GM12878 (cell line): ENCODE results near the gene SLC2A9. TPM values are rescaled to one million over a fixed set of nuclear protein-coding genes. Genes with fewer than 3 reads are reported as not detected.

Experiments used
- BCL11A ChIP-seq: IDR thresholded peaks from 2 replicates; pipeline ENCODE4 v1.6.1; 2011; ENCODE audit warnings: low read depth, low read length
- CHD1 ChIP-seq: IDR thresholded peaks from 2 replicates; pipeline ENCODE4 v1.6.1; 2012; ENCODE audit warnings: low read depth, low read length, improper control_type of control experiment
- CHD4 ChIP-seq: fragments of 200-600 bp; sonication (generic); IDR thresholded peaks from 2 replicates; pipeline ENCODE4 v1.6.1; 2016; ENCODE audit warnings: mild to moderate bottlenecking
- ESRRA ChIP-seq: IDR thresholded peaks from 2 replicates; pipeline ENCODE4 v1.6.1; 2012; ENCODE audit warnings: mild to moderate bottlenecking, low read length, improper control_type of control experiment
- ETV6 ChIP-seq, 2 experiments: fragments of 450-650 bp in 1 of 2; IDR thresholded peaks in 1 of 2; conservative IDR thresholded peaks in 1 of 2; 2 replicates each; pipeline ENCODE4 v1.6.1; 2014; ENCODE audit warnings: antibody characterized with exemption in 1 of 2, borderline replicate concordance in 1 of 2, low read depth in 1 of 2, mild to moderate bottlenecking in 1 of 2, moderate library complexity in 1 of 2
- HCFC1 ChIP-seq: fragments of 150-350 bp; IDR thresholded peaks from 2 replicates; pipeline ENCODE4 v1.6.1; 2014; ENCODE audit warnings: low read length
- KAT2A ChIP-seq: conservative IDR thresholded peaks from 2 replicates; pipeline ENCODE4 v1.6.1; 2011; ENCODE audit warnings: low read depth, low read length; ENCODE audit not compliant: control insufficient read depth
- MLLT1 ChIP-seq: fragments of 450-650 bp; IDR thresholded peaks from 2 replicates; pipeline ENCODE4 v1.6.1; 2016; ENCODE audit warnings: mild to moderate bottlenecking
- MTA2 ChIP-seq: fragments of 450-650 bp; IDR thresholded peaks from 2 replicates; pipeline ENCODE4 v1.6.1; 2016; ENCODE audit warnings: low read depth, mild to moderate bottlenecking, moderate library complexity
- MTA3 ChIP-seq: IDR thresholded peaks from 2 replicates; pipeline ENCODE4 v1.6.1; 2012; ENCODE audit warnings: low read length, inconsistent platforms, borderline replicate concordance
- NFIC ChIP-seq: IDR thresholded peaks from 2 replicates; pipeline ENCODE4 v1.6.1; 2012; ENCODE audit warnings: low read depth, mild to moderate bottlenecking, inconsistent platforms, low read length, moderate library complexity
- NRF1 ChIP-seq: conservative IDR thresholded peaks from 2 replicates; pipeline ENCODE4 v1.6.1; 2011; ENCODE audit warnings: mild to moderate bottlenecking, low read depth, low read length, improper control_type of control experiment
- POU2F2 ChIP-seq: IDR thresholded peaks from 3 replicates; pipeline ENCODE4 v1.6.1; 2011; ENCODE audit warnings: low read depth, mild to moderate bottlenecking, low read length, borderline replicate concordance
- SIN3A ChIP-seq: IDR thresholded peaks from 2 replicates; pipeline ENCODE4 v1.6.1; 2012; ENCODE audit warnings: low read depth, low read length, improper control_type of control experiment
- SMARCA5 ChIP-seq: fragments of 450-650 bp; IDR thresholded peaks from 2 replicates; pipeline ENCODE4 v1.6.1; 2017; ENCODE audit warnings: mild to moderate bottlenecking
- SREBF1 ChIP-seq: IDR thresholded peaks from 2 replicates; pipeline ENCODE4 v1.6.1; 2012; ENCODE audit warnings: mild to moderate bottlenecking, low read length
- STAT1 ChIP-seq: fragments of 450-650 bp; conservative IDR thresholded peaks from 2 replicates; pipeline ENCODE4 v1.6.1; 2014; ENCODE audit warnings: antibody characterized with exemption, mild to moderate bottlenecking
- TCF12 ChIP-seq: IDR thresholded peaks from 2 replicates; pipeline ENCODE4 v1.6.1; 2011; ENCODE audit warnings: low read depth, mild to moderate bottlenecking, low read length
- ZBED1 ChIP-seq: IDR thresholded peaks from 2 replicates; pipeline ENCODE4 v1.6.1; 2016; ENCODE audit warnings: borderline replicate concordance
- ZNF217 ChIP-seq: fragments of 450-650 bp; IDR thresholded peaks from 2 replicates; pipeline ENCODE4 v1.6.1; 2017; ENCODE audit warnings: antibody characterized with exemption, mild to moderate bottlenecking
- ZNF24 ChIP-seq: fragments of 450-650 bp; IDR thresholded peaks from 2 replicates; pipeline ENCODE4 v1.6.1; 2017; ENCODE audit warnings: antibody characterized with exemption, mild to moderate bottlenecking
- polyA plus RNA-seq, 11 experiments: library from polyadenylated mRNA; depleted of rRNA in 4 of 11; unstranded in 6 of 11; stranded (reverse) in 5 of 11; fragments of >200 nt; fragmentation: Nextera tagmentation in 4 of 11; fragmentation: Illumina TruSeq in 1 of 11; extraction: Ambion mirVana in 4 of 11; extraction: Trizol in 1 of 11; gene quantifications; 1 replicate in 1 of 11; 2 replicates in 10 of 11; pipeline versions ENCODE4 v1.2.1 to v1.2.3, GENCODE V29; 2011 to 2016; ENCODE audit warnings: inconsistent platforms in 2 of 11, missing spikeins in 2 of 11, low read depth in 1 of 11
- total RNA-seq, 4 experiments: library from RNA; depleted of rRNA in 3 of 4; stranded (reverse); fragments of >200 nt in 3 of 4; fragmentation: Illumina TruSeq in 1 of 4; extraction: Trizol in 1 of 4; gene quantifications; 2 replicates each; pipeline versions ENCODE4 v1.2.1 to v1.2.3, GENCODE V29; 2013 to 2021
- TF ChIP-seq, protein P1 (sequence below): fragments of 450-650 bp; IDR thresholded peaks from 2 replicates; pipeline ENCODE4 v1.6.1; 2017; ENCODE audit warnings: mild to moderate bottlenecking, low read depth, inconsistent platforms; ENCODE audit not compliant: poor library complexity, severe bottlenecking
- TF ChIP-seq, protein P2 (sequence below): IDR thresholded peaks from 2 replicates; pipeline ENCODE4 v1.6.1; 2012; ENCODE audit warnings: low read depth, low read length, improper control_type of control experiment
- TF ChIP-seq, protein P3 (sequence below): fragments of 450-650 bp; IDR thresholded peaks from 2 replicates; pipeline ENCODE4 v1.6.1; 2014; ENCODE audit warnings: mild to moderate bottlenecking
- TF ChIP-seq, protein P4 (sequence below): fragments of 150-350 bp; IDR thresholded peaks from 2 replicates; pipeline ENCODE4 v1.6.1; 2016; ENCODE audit warnings: low read depth, low read length

Gene SLC2A9
- total and polyA plus RNA-seq, 10 of the 15 experiments (the other 5 are each of a cell fraction or from before 2014, with no cell fraction given), result 0.28 to 2.8 (median 1.2) TPM

GRCh38 chr4:10007436-10007740 is 13.9 kb downstream of the SLC2A9 start (continued):
- no peak for TF ChIP-seq ESRRA
- no peak for TF ChIP-seq MTA3
- TF ChIP-seq, protein P1, sequence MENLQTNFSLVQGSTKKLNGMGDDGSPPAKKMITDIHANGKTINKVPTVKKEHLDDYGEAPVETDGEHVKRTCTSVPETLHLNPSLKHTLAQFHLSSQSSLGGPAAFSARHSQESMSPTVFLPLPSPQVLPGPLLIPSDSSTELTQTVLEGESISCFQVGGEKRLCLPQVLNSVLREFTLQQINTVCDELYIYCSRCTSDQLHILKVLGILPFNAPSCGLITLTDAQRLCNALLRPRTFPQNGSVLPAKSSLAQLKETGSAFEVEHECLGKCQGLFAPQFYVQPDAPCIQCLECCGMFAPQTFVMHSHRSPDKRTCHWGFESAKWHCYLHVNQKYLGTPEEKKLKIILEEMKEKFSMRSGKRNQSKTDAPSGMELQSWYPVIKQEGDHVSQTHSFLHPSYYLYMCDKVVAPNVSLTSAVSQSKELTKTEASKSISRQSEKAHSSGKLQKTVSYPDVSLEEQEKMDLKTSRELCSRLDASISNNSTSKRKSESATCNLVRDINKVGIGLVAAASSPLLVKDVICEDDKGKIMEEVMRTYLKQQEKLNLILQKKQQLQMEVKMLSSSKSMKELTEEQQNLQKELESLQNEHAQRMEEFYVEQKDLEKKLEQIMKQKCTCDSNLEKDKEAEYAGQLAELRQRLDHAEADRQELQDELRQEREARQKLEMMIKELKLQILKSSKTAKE, result no peak
- no peak for TF ChIP-seq NRF1
- no peak for TF ChIP-seq ZNF24
- no peak for TF ChIP-seq MLLT1
- 0 out of 2 replicates have a peak, but pooled peaks have one; percentile 7 for TF ChIP-seq TCF12
- no peak for TF ChIP-seq STAT1
- TF ChIP-seq BCL11A, result peak; percentile 78
- TF ChIP-seq, protein P2, sequence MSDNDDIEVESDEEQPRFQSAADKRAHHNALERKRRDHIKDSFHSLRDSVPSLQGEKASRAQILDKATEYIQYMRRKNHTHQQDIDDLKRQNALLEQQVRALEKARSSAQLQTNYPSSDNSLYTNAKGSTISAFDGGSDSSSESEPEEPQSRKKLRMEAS, result no peak
- TF ChIP-seq, protein P3, sequence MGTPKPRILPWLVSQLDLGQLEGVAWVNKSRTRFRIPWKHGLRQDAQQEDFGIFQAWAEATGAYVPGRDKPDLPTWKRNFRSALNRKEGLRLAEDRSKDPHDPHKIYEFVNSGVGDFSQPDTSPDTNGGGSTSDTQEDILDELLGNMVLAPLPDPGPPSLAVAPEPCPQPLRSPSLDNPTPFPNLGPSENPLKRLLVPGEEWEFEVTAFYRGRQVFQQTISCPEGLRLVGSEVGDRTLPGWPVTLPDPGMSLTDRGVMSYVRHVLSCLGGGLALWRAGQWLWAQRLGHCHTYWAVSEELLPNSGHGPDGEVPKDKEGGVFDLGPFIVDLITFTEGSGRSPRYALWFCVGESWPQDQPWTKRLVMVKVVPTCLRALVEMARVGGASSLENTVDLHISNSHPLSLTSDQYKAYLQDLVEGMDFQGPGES, result no peak
- TF ChIP-seq SIN3A, result no peak
- no peak; the same call in 1 of the 2 replicates for TF ChIP-seq ZBED1
- TF ChIP-seq ETV6 (conservative IDR thresholded peaks at IDR 0.05 in 1 of 2, IDR thresholded peaks at IDR 0.05 in 1 of 2; ENCODE audit: borderline replicate concordance in 1 of 2, low read depth in 1 of 2), result no peak; a peak in 1 of 4 replicates
- TF ChIP-seq NFIC, result peak; percentile 72; the same call in 1 of the 2 replicates
- TF ChIP-seq, protein P4, sequence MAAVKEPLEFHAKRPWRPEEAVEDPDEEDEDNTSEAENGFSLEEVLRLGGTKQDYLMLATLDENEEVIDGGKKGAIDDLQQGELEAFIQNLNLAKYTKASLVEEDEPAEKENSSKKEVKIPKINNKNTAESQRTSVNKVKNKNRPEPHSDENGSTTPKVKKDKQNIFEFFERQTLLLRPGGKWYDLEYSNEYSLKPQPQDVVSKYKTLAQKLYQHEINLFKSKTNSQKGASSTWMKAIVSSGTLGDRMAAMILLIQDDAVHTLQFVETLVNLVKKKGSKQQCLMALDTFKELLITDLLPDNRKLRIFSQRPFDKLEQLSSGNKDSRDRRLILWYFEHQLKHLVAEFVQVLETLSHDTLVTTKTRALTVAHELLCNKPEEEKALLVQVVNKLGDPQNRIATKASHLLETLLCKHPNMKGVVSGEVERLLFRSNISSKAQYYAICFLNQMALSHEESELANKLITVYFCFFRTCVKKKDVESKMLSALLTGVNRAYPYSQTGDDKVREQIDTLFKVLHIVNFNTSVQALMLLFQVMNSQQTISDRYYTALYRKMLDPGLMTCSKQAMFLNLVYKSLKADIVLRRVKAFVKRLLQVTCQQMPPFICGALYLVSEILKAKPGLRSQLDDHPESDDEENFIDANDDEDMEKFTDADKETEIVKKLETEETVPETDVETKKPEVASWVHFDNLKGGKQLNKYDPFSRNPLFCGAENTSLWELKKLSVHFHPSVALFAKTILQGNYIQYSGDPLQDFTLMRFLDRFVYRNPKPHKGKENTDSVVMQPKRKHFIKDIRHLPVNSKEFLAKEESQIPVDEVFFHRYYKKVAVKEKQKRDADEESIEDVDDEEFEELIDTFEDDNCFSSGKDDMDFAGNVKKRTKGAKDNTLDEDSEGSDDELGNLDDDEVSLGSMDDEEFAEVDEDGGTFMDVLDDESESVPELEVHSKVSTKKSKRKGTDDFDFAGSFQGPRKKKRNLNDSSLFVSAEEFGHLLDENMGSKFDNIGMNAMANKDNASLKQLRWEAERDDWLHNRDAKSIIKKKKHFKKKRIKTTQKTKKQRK, result no peak
- no peak for TF ChIP-seq HCFC1
- TF ChIP-seq CHD1, result no peak
- TF ChIP-seq ZNF217, result no peak
- TF ChIP-seq MTA2, result 0 out of 2 replicates have a peak, but pooled peaks have one; percentile 70
- TF ChIP-seq SREBF1, result no peak
- no peak for TF ChIP-seq CHD4
- no peak for TF ChIP-seq POU2F2
- no peak; the same call in 1 of the 2 replicates for TF ChIP-seq SMARCA5
- TF ChIP-seq KAT2A, result no peak
